ENCODE measurements around the gene NLGN1. TPM values are rescaled to one million over a fixed set of nuclear protein-coding genes. Genes with fewer than 3 reads are reported as not detected.
A peak's percentile ranks its signal among the peaks of the same experiment; 100 is the strongest.

Gene NLGN1
- polyA plus RNA-seq, 1 donor from 2014 or later = 2.7 TPM

DNA sequence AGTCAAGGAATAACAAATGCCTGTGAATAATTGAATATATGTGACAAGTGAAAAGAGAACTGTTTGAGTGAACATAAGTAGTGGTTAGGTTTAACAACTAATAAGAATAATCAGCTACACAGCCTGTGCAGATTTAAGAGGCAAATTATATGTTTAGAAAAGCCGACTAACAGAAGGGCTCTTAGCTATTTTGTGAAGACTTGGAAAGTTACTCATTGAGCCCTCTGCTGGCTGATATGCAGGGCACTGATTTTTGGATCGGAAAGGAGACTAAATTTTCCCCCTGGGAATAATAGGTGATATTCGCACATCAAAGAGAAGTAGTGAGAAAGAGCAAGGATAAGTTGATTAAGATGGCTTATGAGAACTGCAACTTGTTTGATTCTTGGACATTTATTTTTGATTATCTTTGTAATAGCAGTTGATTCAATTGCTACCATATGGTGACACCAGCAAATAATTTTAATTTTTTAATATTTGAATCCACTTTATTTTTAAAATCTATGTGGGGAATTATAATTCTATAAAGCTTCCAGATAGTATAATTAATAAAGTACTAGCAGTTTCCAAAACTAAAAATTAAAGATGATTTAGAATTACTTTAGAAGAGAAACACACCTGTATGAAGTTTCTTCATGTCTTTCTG, 156.2 kb downstream of the NLGN1 start:
- Histone ChIP-seq H3K27ac (ENCODE audit: low read length) (no peak overlapping the region), H3K9me3 (ENCODE audit: low read length) (no peaks in the 10 kb centered on the region), H3K79me2 (replicated peaks; ENCODE audit: insufficient read depth, low read length) (no peaks in the 10 kb centered on the region), H3K4me2 (ENCODE audit: low read length) (no peak overlapping the region), H3K9me2 (ENCODE audit: insufficient read depth, low read length) (no peaks in the 10 kb centered on the region), H3K4me3 (ENCODE audit: low read length) (no peak overlapping the region), H3K27me3 (ENCODE audit: insufficient read depth, low read depth, low read length) (no peaks in the 10 kb centered on the region), H3K36me3 (ENCODE audit: insufficient read depth, low read length) (no peaks in the 10 kb centered on the region), H4K20me1 (ENCODE audit: insufficient read depth) (no peaks in the 10 kb centered on the region), H3F3A (ENCODE audit: insufficient read depth, low read length, poor library complexity, severe bottlenecking) (no peaks in the 10 kb centered on the region), H2AFZ (ENCODE audit: low read depth, low read length) (no peak overlapping the region), H3K9ac (ENCODE audit: low read length) (no peak overlapping the region)
- TF ChIP-seq TAF1 (IDR thresholded peaks at IDR 0.05; ENCODE audit: low read depth) (no peak), SMC3 (conservative IDR thresholded peaks at IDR 0.05; ENCODE audit: poor library complexity) (peak; percentile 34), RAD21 (conservative IDR thresholded peaks at IDR 0.05) (peak; percentile 32)
- TF ChIP-seq, protein P1, sequence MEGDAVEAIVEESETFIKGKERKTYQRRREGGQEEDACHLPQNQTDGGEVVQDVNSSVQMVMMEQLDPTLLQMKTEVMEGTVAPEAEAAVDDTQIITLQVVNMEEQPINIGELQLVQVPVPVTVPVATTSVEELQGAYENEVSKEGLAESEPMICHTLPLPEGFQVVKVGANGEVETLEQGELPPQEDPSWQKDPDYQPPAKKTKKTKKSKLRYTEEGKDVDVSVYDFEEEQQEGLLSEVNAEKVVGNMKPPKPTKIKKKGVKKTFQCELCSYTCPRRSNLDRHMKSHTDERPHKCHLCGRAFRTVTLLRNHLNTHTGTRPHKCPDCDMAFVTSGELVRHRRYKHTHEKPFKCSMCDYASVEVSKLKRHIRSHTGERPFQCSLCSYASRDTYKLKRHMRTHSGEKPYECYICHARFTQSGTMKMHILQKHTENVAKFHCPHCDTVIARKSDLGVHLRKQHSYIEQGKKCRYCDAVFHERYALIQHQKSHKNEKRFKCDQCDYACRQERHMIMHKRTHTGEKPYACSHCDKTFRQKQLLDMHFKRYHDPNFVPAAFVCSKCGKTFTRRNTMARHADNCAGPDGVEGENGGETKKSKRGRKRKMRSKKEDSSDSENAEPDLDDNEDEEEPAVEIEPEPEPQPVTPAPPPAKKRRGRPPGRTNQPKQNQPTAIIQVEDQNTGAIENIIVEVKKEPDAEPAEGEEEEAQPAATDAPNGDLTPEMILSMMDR (IDR thresholded peaks at IDR 0.05; ENCODE audit: poor library complexity, severe bottlenecking) = peak; percentile 50

DNA sequence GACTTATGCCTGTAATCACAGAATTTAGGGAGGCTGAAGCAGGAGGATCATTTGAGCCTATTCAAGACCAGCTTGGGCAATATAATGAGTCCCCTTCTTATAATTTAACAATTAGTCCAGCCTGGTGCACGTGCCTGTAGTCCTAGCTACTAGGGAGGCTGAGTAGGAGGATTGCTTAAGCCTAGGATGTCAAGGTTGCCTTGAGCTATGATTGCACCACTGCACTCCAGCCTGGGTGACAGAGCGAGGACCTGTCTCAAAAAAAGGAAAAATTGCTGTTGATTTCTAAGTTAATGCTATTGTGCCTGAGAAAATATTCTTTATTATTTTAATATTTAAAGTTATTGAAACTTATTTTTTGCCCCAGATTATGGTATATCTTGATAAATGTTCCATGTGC, 159.0 kb downstream of the NLGN1 start:
- no peaks in the 10 kb centered on the region for H3K79me2 ChIP-seq (replicated peaks; ENCODE audit: insufficient read depth, low read length)

DNA sequence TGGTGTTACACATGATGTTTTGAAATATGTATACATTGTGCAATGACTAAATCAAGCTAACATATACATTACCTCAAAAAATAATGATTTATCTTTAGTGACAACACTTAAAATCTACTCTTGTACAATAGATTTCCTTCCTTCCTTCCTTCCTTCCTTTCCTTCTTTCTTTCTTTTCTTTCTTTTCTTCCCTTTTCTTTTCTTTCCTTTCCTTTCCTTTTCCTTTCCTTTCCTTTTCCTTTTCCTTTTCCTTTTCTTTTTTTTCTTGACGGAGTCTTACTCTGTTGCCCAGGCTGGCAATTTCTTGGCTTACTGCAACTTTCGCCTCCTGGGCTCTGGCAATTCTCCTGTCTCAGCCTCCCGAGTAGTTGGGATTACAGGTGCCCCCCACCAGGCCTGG, 170.5 kb downstream of the NLGN1 start:
- Histone ChIP-seq H3K9ac (ENCODE audit: low read length) (no peak overlapping the region), H3K4me3 (ENCODE audit: low read length) (no peak overlapping the region)

More for the DNA sequence above, 159.0 kb downstream of the NLGN1 start:
- no peak overlapping the region for H3K4me3 ChIP-seq (ENCODE audit: low read length)
- no peaks in the 10 kb centered on the region for H3K27me3 ChIP-seq (ENCODE audit: insufficient read depth, low read depth, low read length)
- no peak overlapping the region for H2AFZ ChIP-seq (ENCODE audit: low read depth, low read length)
- H3K36me3 ChIP-seq (ENCODE audit: insufficient read depth, low read length) = no peaks in the 10 kb centered on the region
- no peaks in the 10 kb centered on the region for H3K9me3 ChIP-seq (ENCODE audit: low read length)
- H3K9me2 ChIP-seq (ENCODE audit: insufficient read depth, low read length) = no peaks in the 10 kb centered on the region
- TF ChIP-seq, protein P1 (IDR thresholded peaks at IDR 0.05; ENCODE audit: poor library complexity, severe bottlenecking) = no peak
- no peak overlapping the region for H3K4me2 ChIP-seq (ENCODE audit: low read length)
- no peaks in the 10 kb centered on the region for H3F3A ChIP-seq (ENCODE audit: insufficient read depth, low read length, poor library complexity, severe bottlenecking)
- H3K9ac ChIP-seq (ENCODE audit: low read length) = no peak overlapping the region
- no peak overlapping the region for H3K27ac ChIP-seq (ENCODE audit: low read length)
- H4K20me1 ChIP-seq (ENCODE audit: insufficient read depth) = no peaks in the 10 kb centered on the region

More for the DNA sequence above, 170.5 kb downstream of the NLGN1 start:
- Histone ChIP-seq H3K9me2 (ENCODE audit: insufficient read depth, low read length) (no peaks in the 10 kb centered on the region), H3K9me3 (ENCODE audit: low read length) (no peaks in the 10 kb centered on the region), H4K20me1 (ENCODE audit: insufficient read depth) (no peaks in the 10 kb centered on the region), H3K79me2 (replicated peaks; ENCODE audit: insufficient read depth, low read length) (no peaks in the 10 kb centered on the region), H2AFZ (ENCODE audit: low read depth, low read length) (no peak overlapping the region), H3K27me3 (ENCODE audit: insufficient read depth, low read depth, low read length) (no peaks in the 10 kb centered on the region), H3F3A (ENCODE audit: insufficient read depth, low read length, poor library complexity, severe bottlenecking) (no peaks in the 10 kb centered on the region), H3K4me2 (ENCODE audit: low read length) (no peak overlapping the region), H3K27ac (ENCODE audit: low read length) (no peak overlapping the region), H3K36me3 (ENCODE audit: insufficient read depth, low read length) (no peaks in the 10 kb centered on the region)
- TF ChIP-seq, protein P1 (IDR thresholded peaks at IDR 0.05; ENCODE audit: poor library complexity, severe bottlenecking) = no peak
- TF ChIP-seq RAD21 (conservative IDR thresholded peaks at IDR 0.05) (no peak), SMC3 (conservative IDR thresholded peaks at IDR 0.05; ENCODE audit: poor library complexity) (no peak), EZH2 (IDR thresholded peaks at IDR 0.05; ENCODE audit: borderline replicate concordance, insufficient read depth, low read length, poor library complexity, severe bottlenecking) (no peak), TAF1 (IDR thresholded peaks at IDR 0.05; ENCODE audit: low read depth) (no peak), POLR2AphosphoS5 (IDR thresholded peaks at IDR 0.05) (no peak), MXI1 (conservative IDR thresholded peaks at IDR 0.05; ENCODE audit: poor library complexity, severe bottlenecking) (no peak), EP300 (conservative IDR thresholded peaks at IDR 0.05; ENCODE audit: poor library complexity, severe bottlenecking) (no peak)
- TF ChIP-seq, protein P2, sequence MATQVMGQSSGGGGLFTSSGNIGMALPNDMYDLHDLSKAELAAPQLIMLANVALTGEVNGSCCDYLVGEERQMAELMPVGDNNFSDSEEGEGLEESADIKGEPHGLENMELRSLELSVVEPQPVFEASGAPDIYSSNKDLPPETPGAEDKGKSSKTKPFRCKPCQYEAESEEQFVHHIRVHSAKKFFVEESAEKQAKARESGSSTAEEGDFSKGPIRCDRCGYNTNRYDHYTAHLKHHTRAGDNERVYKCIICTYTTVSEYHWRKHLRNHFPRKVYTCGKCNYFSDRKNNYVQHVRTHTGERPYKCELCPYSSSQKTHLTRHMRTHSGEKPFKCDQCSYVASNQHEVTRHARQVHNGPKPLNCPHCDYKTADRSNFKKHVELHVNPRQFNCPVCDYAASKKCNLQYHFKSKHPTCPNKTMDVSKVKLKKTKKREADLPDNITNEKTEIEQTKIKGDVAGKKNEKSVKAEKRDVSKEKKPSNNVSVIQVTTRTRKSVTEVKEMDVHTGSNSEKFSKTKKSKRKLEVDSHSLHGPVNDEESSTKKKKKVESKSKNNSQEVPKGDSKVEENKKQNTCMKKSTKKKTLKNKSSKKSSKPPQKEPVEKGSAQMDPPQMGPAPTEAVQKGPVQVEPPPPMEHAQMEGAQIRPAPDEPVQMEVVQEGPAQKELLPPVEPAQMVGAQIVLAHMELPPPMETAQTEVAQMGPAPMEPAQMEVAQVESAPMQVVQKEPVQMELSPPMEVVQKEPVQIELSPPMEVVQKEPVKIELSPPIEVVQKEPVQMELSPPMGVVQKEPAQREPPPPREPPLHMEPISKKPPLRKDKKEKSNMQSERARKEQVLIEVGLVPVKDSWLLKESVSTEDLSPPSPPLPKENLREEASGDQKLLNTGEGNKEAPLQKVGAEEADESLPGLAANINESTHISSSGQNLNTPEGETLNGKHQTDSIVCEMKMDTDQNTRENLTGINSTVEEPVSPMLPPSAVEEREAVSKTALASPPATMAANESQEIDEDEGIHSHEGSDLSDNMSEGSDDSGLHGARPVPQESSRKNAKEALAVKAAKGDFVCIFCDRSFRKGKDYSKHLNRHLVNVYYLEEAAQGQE (IDR thresholded peaks at IDR 0.05; ENCODE audit: borderline replicate concordance) = no peak

Data from neural cell (in vitro differentiated cells).